Mucosa of descending colon (tissue), 3 donors: Measurements from ENCODE around the gene PAPOLB. TPM values are rescaled to one million over a fixed set of nuclear protein-coding genes. Genes with fewer than 3 reads are reported as not detected.

Source experiments
- ATAC-seq: fragments of 200-7000 bp; cut with Tn5 transposase; one replicate; pipeline ENCODE4 v1.9.1; 2020; ENCODE audit warnings: mild to moderate bottlenecking, moderate library complexity
- DNase-seq, 3 donors: peaks; one replicate each; pipeline ENCODE4 v3.0.0-alpha.2; 2020
- H3K36me3 ChIP-seq: fragments of 200-600 bp; one replicate; pipeline ENCODE4 v1.8.0; 2021; ENCODE audit warnings: low read depth, mild to moderate bottlenecking
- H3K4me1 ChIP-seq: fragments of 200-600 bp; one replicate; pipeline ENCODE4 v1.8.0; 2021; ENCODE audit warnings: low read depth, mild to moderate bottlenecking
- H3K4me3 ChIP-seq: fragments of 200-600 bp; one replicate; pipeline ENCODE4 v1.8.0; 2021; ENCODE audit warnings: mild to moderate bottlenecking
- H3K9me3 ChIP-seq: fragments of 200-600 bp; one replicate; pipeline ENCODE4 v1.8.0; 2021; ENCODE audit warnings: mild to moderate bottlenecking
- intact Hi-C, 2 donors: fragments of 100-400 bp; cut with DNase I in 1 of 2; cut with micrococcal nuclease in 1 of 2; formaldehyde crosslinking; loops; one replicate each; pipeline versions ENCODE4 v1.11.0 to v1.11.1; 2022; cut with DNase I, micrococcal nuclease
- total RNA-seq, 3 donors: library from RNA; stranded (reverse); fragmentation: NEBNext Ultra II Directional in 2 of 3; extraction: Animal tissue kit (Norgen Biotek cat#: 25700) in 2 of 3; gene quantifications; one replicate each; pipeline versions ENCODE4 v1.2.1 to v1.2.4, GENCODE V29; 2021 to 2023
- TF ChIP-seq, protein P1 (sequence below): fragments of 200-600 bp; IDR thresholded peaks from one replicate; pipeline ENCODE4 v1.8.0; 2022; ENCODE audit warnings: antibody characterized with exemption, mild to moderate bottlenecking
- donor health status: DM: no; HTN: no; CAD: no; lungs with moderate emphysema.
- donor health status: DM: no; HTN: no; CAD: no.
- donor health status: DM: no; HTN: yes; CAD: no.

The PAPOLB gene
- total RNA-seq, 3 donors from 2014 or later, result 0.06 to 0.09 TPM; not detected in 1

DNA sequence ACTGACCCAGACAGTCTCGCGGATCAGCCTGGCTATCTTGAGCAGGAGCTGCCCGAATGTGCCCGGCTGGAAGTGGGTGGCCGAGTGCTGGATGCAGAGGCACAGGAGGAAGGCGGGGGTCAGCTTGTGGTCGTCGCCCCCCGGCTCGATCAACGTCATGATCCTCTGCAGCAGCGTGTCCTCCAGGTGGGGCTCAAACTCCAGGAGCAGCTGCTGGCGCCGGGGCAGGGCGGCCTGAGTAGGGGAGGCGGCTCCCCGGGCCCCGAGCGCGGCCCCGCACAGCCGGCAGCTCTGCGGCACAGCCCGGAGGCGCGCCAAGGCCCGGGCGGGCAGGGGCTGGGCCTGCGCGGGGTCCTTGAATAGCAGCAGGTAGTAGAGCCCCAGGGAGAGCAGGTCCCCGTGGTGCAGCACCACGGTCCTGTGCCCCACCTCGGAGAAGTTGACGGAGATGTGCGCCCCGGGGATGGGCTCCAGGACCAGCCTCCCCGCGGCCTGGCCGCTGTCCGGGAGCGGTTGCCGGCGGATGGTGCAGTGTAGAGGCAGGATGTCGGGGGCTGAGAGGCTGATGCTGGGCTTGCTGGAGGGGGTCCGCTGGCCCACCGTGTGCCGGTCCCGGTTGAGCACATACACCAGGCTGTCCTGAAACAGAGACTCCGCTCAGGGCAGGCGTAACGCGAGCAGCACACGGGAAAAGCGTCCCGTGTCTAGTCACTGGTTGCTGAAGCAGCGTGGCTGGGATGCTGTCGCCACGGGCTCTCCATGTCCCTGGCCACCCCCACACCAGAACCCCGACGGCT is 27.0 kb downstream of the PAPOLB start:
- Histone ChIP-seq H3K4me3 (no peak overlapping the region), H3K4me1 (no peaks in the 10 kb centered on the region), H3K36me3 (no peaks in the 10 kb centered on the region), H3K9me3 (no peaks in the 10 kb centered on the region)
- intact Hi-C loops, result no loop called here
- ATAC-seq, result no peak
- no peak for DNase-seq
- TF ChIP-seq, protein P1, sequence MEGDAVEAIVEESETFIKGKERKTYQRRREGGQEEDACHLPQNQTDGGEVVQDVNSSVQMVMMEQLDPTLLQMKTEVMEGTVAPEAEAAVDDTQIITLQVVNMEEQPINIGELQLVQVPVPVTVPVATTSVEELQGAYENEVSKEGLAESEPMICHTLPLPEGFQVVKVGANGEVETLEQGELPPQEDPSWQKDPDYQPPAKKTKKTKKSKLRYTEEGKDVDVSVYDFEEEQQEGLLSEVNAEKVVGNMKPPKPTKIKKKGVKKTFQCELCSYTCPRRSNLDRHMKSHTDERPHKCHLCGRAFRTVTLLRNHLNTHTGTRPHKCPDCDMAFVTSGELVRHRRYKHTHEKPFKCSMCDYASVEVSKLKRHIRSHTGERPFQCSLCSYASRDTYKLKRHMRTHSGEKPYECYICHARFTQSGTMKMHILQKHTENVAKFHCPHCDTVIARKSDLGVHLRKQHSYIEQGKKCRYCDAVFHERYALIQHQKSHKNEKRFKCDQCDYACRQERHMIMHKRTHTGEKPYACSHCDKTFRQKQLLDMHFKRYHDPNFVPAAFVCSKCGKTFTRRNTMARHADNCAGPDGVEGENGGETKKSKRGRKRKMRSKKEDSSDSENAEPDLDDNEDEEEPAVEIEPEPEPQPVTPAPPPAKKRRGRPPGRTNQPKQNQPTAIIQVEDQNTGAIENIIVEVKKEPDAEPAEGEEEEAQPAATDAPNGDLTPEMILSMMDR, result no peak

DNA sequence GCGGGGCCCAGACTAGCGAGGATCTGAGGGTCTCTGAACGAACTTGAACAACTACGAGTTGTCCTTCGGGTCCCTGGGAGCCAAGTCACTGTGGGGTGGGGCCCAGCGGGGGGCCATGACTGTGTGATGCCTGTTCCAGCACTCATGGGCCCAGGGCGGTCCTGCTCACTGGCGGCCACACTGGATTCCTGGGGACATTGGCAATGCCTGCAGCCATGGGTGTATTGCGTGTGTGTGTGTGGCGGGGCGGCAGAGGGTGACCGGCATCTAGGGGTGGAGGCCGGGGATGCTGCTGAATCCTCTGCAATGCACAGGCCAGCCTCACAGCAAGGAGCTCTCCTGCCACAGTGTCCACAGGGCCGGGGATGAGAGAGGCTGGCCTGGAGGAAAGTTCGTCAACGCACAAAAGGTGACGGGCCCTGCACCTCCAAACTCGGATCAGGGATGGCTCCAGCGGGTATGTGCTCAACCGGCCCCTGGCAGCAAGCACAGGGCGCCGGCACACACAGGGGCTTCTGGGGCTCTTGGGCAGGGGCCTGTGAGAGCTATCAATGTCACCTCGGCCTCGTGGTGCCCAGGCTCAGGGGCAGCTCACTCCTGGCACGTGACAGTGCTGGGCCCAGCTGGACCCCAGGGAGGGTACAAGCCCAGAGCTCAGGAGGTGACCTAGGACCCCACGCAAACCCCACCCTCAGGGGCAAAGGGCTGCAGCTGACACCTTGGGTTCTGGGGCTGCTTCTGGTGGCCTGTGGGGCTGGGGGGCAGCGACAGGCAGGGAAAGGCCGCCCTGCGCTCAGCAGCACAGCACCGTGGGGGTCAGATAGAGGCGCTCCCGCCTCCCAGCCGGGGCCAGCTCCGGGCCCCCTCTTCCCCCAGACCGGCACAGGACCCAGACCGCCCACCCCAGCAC is 27.9 kb downstream of the PAPOLB start:
- TF ChIP-seq, protein P1, result no peak
- DNase-seq (no peak), ATAC-seq (no peak)
- no peaks in the 10 kb centered on the region for H3K36me3 ChIP-seq
- no peaks in the 10 kb centered on the region for H3K9me3 ChIP-seq
- no peak overlapping the region for H3K4me3 ChIP-seq
- H3K4me1 ChIP-seq, result no peaks in the 10 kb centered on the region
- intact Hi-C loops, result no loop called here

DNA sequence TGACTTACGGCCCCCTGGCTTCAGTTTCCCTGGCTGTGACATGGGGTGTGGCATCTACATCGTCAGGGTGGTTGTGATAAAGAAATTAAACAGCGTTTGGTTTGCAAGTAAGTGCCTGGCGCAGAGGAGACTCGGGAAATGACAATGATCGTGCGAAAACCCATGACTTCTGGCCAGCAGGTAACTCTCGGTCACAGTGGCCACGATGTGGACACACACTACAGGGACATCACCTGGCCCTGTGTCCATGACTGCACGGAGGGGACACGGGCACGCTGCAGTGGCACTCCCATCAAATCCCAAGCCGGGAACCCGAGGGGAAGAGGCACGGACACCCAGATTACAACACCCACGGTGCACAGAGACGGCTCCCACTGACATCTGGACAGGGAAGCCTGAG is 28.7 kb downstream of the PAPOLB start:
- H3K36me3 ChIP-seq, result no peaks in the 10 kb centered on the region
- no peak overlapping the region for H3K4me3 ChIP-seq
- no peak for ATAC-seq
- intact Hi-C loops, result no loop called here
- no peaks in the 10 kb centered on the region for H3K4me1 ChIP-seq
- no peak for DNase-seq
- TF ChIP-seq, protein P1, result no peak
- no peaks in the 10 kb centered on the region for H3K9me3 ChIP-seq

DNA sequence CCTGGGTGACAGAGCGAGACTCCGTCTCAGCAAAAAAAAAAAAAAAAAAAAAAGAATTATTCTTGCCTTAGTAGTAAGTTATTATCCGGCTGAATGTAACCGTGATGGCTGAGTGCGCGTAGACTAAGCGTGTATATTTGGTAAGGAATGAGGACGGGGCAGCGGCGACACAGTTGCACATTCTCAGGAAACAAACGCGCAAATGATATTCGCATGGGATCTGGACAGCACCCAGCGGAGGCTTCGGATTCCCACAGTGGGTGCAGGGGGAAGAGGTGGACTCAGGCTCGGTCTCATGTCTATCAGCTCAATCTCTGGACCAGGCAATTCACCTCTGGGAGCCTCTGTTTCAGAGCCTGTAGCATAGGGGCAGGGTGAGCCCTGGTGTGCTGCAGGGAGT is 29.1 kb downstream of the PAPOLB start:
- no peaks in the 10 kb centered on the region for H3K9me3 ChIP-seq
- intact Hi-C loops, result no loop called here
- H3K4me3 ChIP-seq, result no peak overlapping the region
- no peak for DNase-seq
- no peaks in the 10 kb centered on the region for H3K4me1 ChIP-seq
- no peaks in the 10 kb centered on the region for H3K36me3 ChIP-seq
- TF ChIP-seq, protein P1, result no peak
- ATAC-seq, result no peak

DNA sequence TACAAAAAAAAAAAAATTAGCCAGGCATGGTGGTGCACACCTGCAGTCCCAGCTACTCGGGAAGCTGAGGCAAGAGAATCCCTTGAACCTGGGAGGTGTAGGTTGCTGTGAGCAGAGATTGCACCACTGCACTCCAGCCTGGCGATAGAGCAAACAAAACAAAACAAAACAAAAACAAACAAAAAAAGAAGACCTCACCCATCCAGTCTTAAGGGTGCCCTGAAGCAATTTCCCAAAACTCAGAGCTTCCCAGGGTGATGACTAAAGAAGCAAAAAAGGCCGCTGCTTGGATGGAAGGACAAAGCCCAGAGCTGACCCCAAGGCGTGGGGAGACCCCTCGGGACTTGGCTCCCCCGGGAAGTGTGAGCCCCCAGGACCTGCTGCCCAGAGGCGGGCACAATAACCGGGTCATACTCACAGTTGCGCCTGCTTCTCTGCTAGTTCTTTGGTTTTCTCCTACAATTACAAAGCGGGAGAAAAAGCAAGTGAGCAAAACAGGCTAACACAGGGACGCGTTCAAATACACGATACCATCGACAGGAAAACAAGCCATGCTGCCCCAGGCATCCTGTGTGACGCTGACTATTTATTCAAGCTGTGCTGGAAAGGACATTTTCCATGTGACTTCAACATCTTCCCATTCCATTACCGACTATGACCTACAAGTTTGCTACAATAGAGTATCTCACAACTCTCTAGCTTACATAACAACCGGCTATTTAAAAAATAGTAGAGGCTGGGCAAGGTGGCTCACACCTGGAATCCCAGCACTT is 29.9 kb downstream of the PAPOLB start:
- no peaks in the 10 kb centered on the region for H3K36me3 ChIP-seq
- intact Hi-C loops, result no loop called here
- ATAC-seq (no peak), DNase-seq (no peak)
- no peaks in the 10 kb centered on the region for H3K9me3 ChIP-seq
- no peak overlapping the region for H3K4me3 ChIP-seq
- H3K4me1 ChIP-seq, result no peaks in the 10 kb centered on the region
- TF ChIP-seq, protein P1, result no peak
